ENCODE results near the gene IDI1.
"Not testable (repeated sequence)": the region's sequence is repeated elsewhere in the genome, so short reads cannot be mapped to it uniquely, and the experiment has no call there.

The IDI1 gene

GRCh38 chr10:1048732-1049424 is at the start of gene IDI1:
TSS of gene IDI1 (minus strand) at chr10:1049119. CDS start at chr10:1049003, 116 bp downstream.
- DNase-seq, result peak; percentile 99

DNA sequence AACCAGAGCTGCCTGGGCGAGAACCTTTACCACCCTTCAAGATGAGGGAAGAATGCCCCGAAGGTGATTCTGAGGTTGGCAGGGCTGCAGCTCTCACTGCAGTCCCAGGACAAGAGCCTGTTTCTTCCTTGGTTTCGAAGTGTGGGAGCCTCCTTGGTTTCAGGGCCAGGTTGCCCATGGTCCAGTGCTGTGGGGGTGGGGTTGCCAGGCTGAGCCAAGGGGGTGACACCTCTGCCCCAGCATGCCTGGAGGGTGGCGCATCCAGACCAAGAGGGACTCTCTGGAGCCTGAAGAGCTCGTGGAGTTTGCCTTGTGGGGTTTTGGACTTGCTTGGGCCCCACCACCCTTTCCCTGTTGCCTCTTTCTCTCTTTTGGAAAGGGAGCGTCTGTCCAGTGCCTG is 48.5 kb upstream of the IDI1 start:
- no peak for DNase-seq

DNA sequence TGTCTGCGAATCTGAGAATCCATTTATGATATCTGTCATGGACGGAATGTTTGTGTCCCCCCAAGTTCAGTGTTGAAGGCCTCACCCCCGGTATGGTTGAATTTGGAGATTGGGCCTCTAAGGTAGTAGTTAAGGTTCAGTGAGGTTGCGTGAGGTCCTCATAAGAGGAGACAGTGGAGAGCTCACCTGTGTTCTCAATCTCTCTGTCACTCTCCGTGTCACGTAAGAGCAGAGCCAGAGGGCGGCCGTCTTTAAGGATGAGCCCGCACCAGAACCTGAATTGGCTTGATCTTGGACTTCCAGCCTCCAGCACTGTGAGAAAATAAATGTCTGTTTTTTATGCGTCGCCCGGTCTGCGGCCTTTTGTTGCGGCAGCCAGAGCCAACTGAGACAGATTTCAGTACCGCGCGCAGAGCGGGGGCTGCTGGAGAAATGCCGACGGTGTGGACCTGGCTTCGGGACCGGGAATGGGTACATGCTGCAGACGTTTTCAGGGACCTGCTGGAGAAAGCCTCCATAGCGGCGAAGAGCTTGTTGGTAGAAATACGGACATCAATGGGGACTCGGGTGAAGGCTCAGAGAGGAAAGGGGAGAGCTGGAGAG is 47.5 kb upstream of the IDI1 start:
- DNase-seq, result no peak

GRCh38 chr10:1095498-1095897 is 46.6 kb upstream of the IDI1 start:
- DNase-seq, result no peak

DNA sequence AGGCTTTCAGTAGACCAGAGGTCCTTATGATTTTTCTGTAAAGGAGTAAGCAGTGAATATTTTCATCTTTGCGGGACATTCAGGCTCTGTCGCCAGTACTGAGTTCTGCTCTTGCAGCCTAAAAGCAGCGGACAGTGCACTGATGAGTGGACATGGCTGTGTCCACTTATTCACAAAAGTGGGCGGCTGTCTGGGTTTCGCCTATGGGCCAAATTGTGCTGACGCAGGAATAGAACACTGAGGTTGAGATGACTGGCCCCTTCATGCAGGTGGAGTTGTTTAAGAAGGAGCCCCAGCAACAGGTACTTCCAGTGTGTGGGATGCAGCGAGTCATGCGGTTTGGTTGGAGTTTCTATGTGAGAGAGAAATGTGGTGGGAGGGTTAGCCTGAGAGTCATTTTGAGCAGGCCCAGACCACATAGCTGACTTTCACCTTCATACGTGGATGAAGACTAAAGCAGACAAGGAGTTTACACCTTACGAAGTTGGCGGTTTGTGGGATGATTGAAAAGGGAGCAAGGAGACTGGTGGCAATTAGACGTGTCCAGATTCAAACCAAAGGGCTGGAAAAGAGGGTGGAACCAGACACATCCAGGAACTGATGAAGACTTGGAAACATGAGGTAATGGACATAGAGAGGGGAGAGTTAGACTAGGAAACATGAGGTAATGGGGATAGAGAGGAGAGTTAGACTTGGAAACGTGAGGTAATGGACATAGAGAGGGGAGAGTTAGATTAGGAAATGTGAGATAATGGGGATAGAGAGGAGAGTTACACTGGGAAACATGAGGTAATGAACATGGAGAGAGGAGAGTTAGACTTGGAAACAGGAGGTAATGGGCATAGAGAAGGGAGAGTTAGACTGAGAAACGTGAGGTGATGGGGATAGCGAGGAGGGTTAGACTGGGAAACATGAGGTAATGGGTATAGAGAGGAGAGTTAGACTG is 45.5 kb upstream of the IDI1 start:
- DNase-seq, result peak; percentile 84

GRCh38 chr10:1093696-1094095 is 44.8 kb upstream of the IDI1 start:
- DNase-seq, result no peak

- DNase-seq, result no peak
Measured at GRCh38 chr10:1090696-1091095, 41.8 kb upstream of the IDI1 start.

DNA sequence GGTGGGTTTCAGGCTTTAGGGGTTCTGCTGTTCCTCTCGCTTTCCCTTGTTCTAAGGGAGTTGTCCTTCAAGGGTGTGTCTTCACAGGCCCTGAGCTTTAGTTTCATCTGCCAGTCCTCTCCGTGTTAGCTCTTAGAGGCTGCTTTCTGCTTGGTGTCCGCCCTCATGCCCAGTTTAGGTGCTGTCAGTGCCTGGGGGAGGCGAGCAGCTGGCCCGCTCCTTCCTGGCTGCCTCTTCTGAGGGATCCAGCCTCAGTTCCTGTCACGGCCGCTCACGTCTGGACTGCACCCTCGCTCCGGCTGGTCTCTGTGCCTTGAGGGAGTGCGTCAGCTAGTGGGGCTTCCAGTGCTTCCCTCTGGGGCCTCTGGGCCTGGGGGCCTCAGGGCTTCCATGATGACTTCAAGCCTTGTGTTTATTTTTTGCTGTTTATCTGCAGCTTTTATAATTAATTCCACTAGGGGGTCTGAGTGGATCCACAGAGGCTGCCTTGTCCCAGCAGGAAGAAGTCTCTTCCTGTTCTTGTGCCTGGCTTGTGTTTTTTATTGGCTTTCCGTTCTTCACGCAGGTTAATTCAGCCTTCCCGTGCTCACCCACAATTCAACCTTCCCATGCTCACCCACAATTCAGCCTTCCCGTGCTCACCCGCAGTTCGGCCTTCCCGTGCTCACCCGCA is 40.2 kb upstream of the IDI1 start:
- DNase-seq, result no peak

- DNase-seq, result no peak
Measured at GRCh38 chr10:1086787-1087186, 37.9 kb upstream of the IDI1 start.

DNA sequence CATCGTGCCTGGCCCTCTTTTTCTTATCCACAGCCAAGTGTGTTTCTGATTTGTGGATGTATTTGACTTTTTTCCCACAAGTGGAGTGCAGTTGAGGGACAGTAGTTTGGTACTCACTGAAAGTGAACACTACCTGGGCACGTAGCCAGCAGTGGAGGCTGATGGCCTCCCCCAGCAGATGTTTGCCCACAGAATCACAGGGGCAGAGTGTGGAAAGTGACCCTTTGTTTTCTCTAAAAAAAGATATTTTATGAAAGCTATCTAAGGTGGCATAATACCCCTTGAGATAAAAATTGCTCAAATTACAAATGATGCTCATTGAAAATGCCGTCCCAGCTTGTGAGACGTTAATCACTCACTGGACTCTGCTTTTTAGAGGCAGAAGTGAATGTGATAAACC is 36.3 kb upstream of the IDI1 start:
- DNase-seq, result no peak

- DNase-seq, result no peak
Measured at GRCh38 chr10:1084011-1084950, 35.4 kb upstream of the IDI1 start.

GRCh38 chr10:1083581-1083980 is 34.7 kb upstream of the IDI1 start:
- no peak for DNase-seq

DNA sequence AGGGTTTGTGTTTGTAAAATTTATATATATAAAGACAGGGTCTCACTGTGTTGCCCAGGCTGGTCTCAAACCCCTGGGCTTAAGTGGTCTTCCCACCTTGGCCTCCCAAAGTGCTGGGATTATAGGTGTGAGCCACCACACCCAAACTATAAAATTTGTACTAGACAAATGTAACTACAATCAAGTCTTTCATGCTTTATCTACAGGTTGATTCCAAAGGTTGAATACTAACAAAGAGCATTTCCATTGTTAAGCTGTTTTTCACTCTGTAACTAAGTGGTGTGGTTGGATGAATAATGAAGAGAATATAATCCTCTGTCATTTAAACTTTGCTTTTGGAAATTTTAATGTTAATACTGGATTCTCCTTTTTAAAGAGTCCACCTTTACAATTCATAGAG is 29.7 kb upstream of the IDI1 start:
- DNase-seq, result no peak

DNA sequence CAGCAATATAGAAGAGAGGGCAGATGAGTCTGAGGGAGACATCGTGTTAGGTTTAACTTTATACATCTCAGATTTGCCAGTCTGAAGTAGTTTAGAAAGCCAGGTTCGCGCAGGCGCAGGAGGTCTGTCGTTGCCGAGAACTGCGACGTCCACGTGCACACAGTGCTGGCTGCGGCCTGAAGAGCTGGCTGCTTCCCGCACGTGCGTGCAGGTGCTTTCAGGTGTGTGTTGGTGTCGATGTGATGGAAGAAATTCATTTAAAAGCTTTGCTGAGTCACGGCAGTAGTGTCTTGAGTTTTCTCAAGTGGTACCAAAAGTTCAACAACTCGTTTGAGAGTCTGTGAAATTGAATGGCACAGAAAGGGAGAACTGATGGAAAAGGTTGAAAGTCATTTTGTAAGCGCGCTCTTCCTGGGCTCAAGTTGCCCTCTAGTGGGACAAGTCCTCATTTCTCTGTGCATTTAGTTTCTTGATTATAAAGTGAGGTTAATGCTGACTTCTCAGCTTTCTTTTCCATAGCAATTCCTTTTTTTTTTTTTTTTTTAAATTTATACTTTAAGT is 25.9 kb upstream of the IDI1 start:
- no peak for DNase-seq

DNA sequence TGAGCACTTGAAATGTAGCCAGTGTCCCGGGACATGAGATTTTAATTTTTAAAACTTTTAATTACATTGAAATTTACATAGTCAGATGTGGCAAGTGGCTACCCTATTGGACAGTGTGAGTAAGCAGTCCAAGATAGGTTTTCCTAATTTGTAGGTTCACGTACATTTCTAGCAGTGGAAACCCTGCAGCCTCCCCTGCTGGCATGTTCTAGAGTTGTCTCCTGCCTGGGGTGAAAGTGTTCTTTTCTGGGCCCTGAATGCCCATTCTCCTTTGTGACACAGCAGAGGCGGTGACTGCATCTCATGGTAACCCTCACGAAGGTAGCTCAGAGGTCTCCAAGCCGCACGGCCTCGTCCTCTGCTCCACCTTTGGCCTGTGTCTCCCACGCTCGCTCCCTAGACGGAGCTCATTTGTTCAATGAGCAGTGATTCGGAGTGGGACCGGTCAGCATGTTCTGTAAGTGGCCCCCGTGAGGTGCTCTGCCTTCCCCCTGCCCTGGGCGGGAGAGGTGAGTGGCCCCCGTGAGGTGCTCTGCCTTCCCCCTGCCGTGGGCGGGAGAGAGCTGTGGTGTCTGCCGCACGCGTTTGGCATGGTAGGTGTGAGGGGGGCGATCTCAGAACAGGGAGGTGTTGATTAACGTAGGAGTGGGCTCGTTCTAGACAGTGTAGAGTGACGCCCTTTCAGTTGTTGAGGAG is 25.3 kb upstream of the IDI1 start:
- DNase-seq, result no peak

DNA sequence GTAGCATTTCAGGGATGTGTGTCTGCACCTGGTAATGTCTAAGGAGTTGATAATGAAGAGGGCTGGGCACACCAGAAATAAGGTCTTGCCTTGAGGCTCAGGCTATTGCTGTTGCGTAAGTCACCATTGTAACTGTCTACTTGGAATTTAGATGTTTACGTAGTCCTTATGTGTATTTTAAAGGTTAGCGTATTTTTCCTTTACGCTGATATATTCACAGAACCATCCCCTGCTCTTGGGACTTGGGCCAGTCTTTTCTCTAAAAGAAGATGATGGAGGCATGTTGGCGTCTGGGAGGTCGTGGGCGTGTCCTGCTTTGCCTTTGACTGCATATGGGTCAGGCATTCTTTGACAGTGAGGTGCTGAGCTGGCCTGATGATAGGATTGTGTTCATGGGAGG is 22.0 kb upstream of the IDI1 start:
- no peak for DNase-seq

GRCh38 chr10:1068380-1069361 is 19.8 kb upstream of the IDI1 start:
- DNase-seq, result no peak

DNA sequence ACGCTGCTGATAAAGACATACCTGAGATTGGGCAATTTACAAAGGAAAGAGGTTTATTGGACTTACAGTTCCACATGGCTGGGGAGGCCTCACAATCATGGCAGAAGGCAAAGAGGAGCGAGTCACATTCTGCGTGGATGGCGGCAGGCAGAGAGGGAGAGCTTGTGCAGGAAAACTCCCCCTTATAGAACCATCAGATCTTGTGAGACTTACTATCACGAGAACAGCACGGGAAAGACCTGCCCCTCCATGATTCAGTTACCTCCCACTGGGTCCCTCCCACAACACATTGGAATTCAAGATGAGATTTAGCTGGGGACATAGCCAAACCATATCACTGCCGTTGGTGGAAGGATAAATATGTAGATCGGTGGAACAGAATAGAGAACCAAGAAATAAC is 17.8 kb upstream of the IDI1 start:
- not testable (repeated sequence) for DNase-seq

DNA sequence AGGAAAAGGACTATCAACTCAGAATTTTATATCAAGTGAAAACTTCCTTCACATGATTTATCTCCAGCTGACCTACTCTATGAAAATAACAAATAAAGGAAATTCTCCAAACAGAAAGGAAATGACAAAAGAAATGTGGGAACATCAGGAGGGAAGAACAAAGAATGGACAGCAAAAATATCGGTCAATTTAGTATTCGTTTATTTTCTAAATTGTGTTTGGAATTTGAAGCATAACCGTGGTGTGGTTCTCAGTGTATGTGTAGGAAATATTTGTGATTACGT is 16.0 kb upstream of the IDI1 start:
- DNase-seq, result no peak

- DNase-seq, result no peak
Measured at GRCh38 chr10:1063232-1063865, 14.4 kb upstream of the IDI1 start.
